Measurements from ENCODE around the gene RTN4RL1.

RTN4RL1 gene

GRCh38 chr17:2048805-2049204 lies 23.7 kb upstream of the RTN4RL1 start:
- H4K20me1 ChIP-seq (ENCODE audit: insufficient read depth, low read length, poor library complexity, severe bottlenecking): peaks cover 6% of the 10 kb centered on the region
- H3K9ac ChIP-seq (ENCODE audit: low read depth, low read length, poor library complexity, severe bottlenecking): no peak overlapping the region
- H3K4me3 ChIP-seq (ENCODE audit: low read length, poor library complexity, severe bottlenecking): no peak overlapping the region
- H3K36me3 ChIP-seq (ENCODE audit: insufficient read depth, low read length): no peaks in the 10 kb centered on the region
- peaks cover 2% of the 10 kb centered on the region; the same call in 1 of the 2 replicates for H3K79me2 ChIP-seq (ENCODE audit: insufficient read depth, low read length)
- peak overlapping the region; percentile 79 for H3K4me2 ChIP-seq (ENCODE audit: low read depth, low read length, poor library complexity, severe bottlenecking)
- no peaks in the 10 kb centered on the region for H3K9me3 ChIP-seq (ENCODE audit: insufficient read depth, low read depth, low read length)
- H3K9me2 ChIP-seq (replicated peaks; ENCODE audit: low read depth, low read length): no peaks in the 10 kb centered on the region
- H3K27me3 ChIP-seq (ENCODE audit: insufficient read depth, low read length, poor library complexity, severe bottlenecking): no peaks in the 10 kb centered on the region
- no peak overlapping the region for H2AFZ ChIP-seq (ENCODE audit: low read length)
- TF ChIP-seq CTCF (conservative IDR thresholded peaks at IDR 0.05; ENCODE audit: low read length) (no peak), EZH2phosphoT487 (IDR thresholded peaks at IDR 0.05; ENCODE audit: borderline replicate concordance) (no peak)
- no peaks in the 10 kb centered on the region for H3F3A ChIP-seq (ENCODE audit: low read depth)
- peaks cover 9% of the 10 kb centered on the region for H3K4me1 ChIP-seq (ENCODE audit: insufficient read depth, low read length, poor library complexity, severe bottlenecking)

GRCh38 chr17:2047590-2047989 lies 22.5 kb upstream of the RTN4RL1 start:
- no peaks in the 10 kb centered on the region for H3K27me3 ChIP-seq (ENCODE audit: insufficient read depth, low read length, poor library complexity, severe bottlenecking)

GRCh38 chr17:2044263-2044894 lies 19.2 kb upstream of the RTN4RL1 start:
- TF ChIP-seq CTCF (conservative IDR thresholded peaks at IDR 0.05; ENCODE audit: low read length) (no peak), EZH2phosphoT487 (IDR thresholded peaks at IDR 0.05; ENCODE audit: borderline replicate concordance) (no peak)
- H3K4me3 ChIP-seq (ENCODE audit: low read length, poor library complexity, severe bottlenecking): no peak overlapping the region
- H3K9me3 ChIP-seq (ENCODE audit: insufficient read depth, low read depth, low read length): no peaks in the 10 kb centered on the region
- no peaks in the 10 kb centered on the region for H3F3A ChIP-seq (ENCODE audit: low read depth)
- peaks cover 18% of the 10 kb centered on the region for H3K79me2 ChIP-seq (ENCODE audit: insufficient read depth, low read length)
- H3K9me2 ChIP-seq (replicated peaks; ENCODE audit: low read depth, low read length): no peaks in the 10 kb centered on the region
- no peak overlapping the region for H2AFZ ChIP-seq (ENCODE audit: low read length)
- no peak overlapping the region for H3K4me2 ChIP-seq (ENCODE audit: low read depth, low read length, poor library complexity, severe bottlenecking)
- H3K27me3 ChIP-seq (ENCODE audit: insufficient read depth, low read length, poor library complexity, severe bottlenecking): no peaks in the 10 kb centered on the region
- no peaks in the 10 kb centered on the region for H3K36me3 ChIP-seq (ENCODE audit: insufficient read depth, low read length)
- H3K4me1 ChIP-seq (ENCODE audit: insufficient read depth, low read length, poor library complexity, severe bottlenecking): peaks cover 18% of the 10 kb centered on the region
- no peaks in the 10 kb centered on the region for H4K20me1 ChIP-seq (ENCODE audit: insufficient read depth, low read length, poor library complexity, severe bottlenecking)
- H3K9ac ChIP-seq (ENCODE audit: low read depth, low read length, poor library complexity, severe bottlenecking): no peak overlapping the region

More at GRCh38 chr17:2047590-2047989, 22.5 kb upstream of the RTN4RL1 start:
- no peak overlapping the region for H3K4me2 ChIP-seq (ENCODE audit: low read depth, low read length, poor library complexity, severe bottlenecking)
- no peak overlapping the region for H3K4me3 ChIP-seq (ENCODE audit: low read length, poor library complexity, severe bottlenecking)
- TF ChIP-seq CTCF (conservative IDR thresholded peaks at IDR 0.05; ENCODE audit: low read length) (no peak), EZH2phosphoT487 (IDR thresholded peaks at IDR 0.05; ENCODE audit: borderline replicate concordance) (no peak)
- H3F3A ChIP-seq (ENCODE audit: low read depth): no peaks in the 10 kb centered on the region
- no peaks in the 10 kb centered on the region for H3K9me3 ChIP-seq (ENCODE audit: insufficient read depth, low read depth, low read length)
- no peak overlapping the region for H2AFZ ChIP-seq (ENCODE audit: low read length)
- no peaks in the 10 kb centered on the region for H3K36me3 ChIP-seq (ENCODE audit: insufficient read depth, low read length)
- no peak overlapping the region for H3K9ac ChIP-seq (ENCODE audit: low read depth, low read length, poor library complexity, severe bottlenecking)
- no peaks in the 10 kb centered on the region for H3K9me2 ChIP-seq (replicated peaks; ENCODE audit: low read depth, low read length)
- H4K20me1 ChIP-seq (ENCODE audit: insufficient read depth, low read length, poor library complexity, severe bottlenecking): no peaks in the 10 kb centered on the region
- peaks cover 13% of the 10 kb centered on the region for H3K4me1 ChIP-seq (ENCODE audit: insufficient read depth, low read length, poor library complexity, severe bottlenecking)
- H3K79me2 ChIP-seq (ENCODE audit: insufficient read depth, low read length): peaks cover 14% of the 10 kb centered on the region

Data from Loucy (cell line).